Activated gamma-delta T cell treated with Interleukin-2 at 50 U/mL for 16 hours (primary cell): ENCODE data around the gene APC2.
"Not testable (repeated sequence)": the region's sequence is repeated elsewhere in the genome, so short reads cannot be mapped to it uniquely, and the experiment has no call there.

ENCODE experiments used
- DNase-seq: peaks from one replicate; pipeline ENCODE4 v3.0.0-alpha.2; 2020

APC2 gene

GRCh38 chr19:1429750-1430149 is 20.2 kb upstream of the APC2 start:
- no peak for DNase-seq

DNA sequence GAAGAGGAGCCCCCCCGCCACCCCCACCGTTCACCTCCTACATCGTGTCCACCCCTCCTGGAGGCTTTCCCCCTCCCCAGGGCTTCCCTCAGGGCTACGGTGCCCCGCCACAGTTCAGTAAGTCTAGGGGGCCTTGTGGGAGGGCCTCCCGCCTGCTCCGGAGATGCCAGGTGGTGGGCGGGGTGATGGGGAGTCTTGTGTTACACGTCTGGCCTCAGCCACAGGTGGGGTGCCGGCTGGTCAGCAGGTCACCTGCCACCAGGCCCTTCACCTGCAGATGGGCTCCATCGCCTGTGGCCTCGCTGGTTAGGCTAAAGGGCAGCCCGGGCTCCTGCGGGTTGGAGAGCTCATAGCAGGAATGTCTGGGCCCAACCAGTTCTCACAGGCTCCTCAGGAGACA is 19.7 kb upstream of the APC2 start:
- no peak for DNase-seq

DNA sequence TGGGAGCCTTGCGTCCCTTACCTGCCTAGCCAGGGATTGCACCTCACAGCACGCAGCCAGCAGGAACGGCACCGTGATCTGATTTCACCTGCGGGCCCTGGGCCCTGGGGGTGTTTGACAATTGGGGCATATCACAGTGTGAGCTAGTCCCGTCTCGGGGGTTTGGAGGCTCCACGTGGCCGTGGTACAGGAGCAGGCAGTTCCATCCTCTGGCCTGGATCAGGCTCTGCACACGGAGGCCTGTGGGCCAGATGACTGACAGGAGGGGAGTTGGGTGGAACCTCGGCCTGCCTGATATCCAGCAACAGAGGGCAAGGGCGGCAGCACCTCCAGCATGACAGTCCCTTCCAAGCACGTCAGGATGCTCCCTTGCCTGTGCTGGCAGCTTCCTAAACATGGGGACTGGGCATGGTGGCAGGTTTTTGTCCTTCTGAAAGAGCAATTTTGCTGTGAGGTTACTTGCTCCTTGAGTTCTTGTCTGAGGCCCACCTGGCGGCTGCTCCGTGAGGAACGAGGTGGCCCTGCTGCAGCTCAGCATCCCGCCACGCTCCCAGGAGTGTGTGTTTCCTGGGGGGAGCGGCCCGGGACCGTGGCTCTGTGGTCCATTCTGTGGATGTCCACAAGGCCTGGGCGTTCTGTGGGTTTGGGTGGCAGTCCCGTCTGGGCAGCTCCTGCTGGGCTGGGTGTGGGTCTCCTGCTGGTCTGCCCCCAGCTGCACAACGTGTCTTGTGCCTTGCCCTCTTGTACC is 18.0 kb upstream of the APC2 start:
- DNase-seq = no peak

DNA sequence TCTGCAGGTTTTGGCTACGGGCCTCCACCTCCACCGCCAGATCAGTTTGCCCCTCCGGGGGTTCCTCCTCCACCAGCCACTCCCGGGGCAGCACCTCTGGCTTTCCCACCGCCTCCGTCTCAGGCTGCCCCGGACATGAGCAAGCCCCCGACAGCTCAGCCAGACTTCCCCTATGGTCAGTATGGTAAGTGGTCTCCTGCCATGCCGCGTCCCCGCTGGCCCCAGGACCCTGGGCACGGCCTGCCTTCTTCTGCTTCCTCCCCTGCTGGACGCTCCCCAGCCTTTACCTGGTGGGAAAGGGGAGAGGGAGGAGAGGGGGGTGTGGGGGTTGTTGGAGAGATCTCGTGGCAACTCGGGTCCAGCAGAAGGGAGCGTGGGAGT is 17.4 kb upstream of the APC2 start:
- no peak for DNase-seq

DNA sequence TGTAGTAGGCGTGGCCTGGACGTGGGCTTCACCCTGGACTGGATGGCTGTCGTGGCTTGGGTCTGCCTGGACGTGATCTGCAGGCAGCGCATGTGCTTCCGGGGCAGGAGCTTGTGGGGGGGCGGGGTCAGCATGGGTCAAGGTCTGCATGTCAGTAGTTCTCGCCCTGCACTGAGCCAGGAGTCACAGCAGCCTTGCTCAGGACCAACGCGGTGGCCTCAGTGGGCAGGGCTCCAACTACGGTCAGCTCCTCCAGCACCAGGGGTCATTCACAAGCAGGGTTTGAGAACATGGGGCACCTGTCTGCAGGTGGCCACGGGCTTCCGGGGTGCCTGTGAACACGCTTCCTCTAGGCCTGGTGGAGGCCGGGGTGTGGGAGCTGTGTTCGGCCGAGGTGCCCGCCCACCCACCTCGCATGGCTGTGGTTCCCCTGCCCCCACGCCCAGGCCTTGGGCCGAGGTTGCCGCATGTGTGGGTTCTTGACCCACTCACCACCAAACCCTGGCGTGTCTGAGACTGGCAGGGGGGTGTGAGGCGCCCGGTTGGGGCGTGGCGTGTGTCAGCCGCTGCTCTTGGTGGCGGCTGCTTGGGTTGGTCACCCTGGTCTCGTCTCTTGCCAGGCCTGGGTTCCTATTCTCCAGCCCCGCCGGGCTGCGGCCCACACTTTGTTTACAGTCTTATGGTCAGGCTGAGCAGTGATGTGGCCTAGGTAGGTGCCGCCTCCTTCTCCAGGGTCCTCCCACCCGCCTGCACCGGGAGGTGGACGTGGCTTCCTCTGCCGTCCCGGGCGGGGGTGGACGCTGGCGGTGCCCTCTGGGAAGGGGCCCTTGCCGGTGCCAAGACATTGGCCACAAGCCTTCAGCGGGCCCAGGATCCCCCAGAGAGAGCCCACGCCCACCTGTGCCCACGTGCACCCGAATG is 16.5 kb upstream of the APC2 start:
- DNase-seq = no peak

GRCh38 chr19:1434040-1434366 is 15.9 kb upstream of the APC2 start:
- DNase-seq = no peak

GRCh38 chr19:1434577-1435060 is 15.3 kb upstream of the APC2 start:
- DNase-seq = no peak

- DNase-seq = no peak
Measured at GRCh38 chr19:1435378-1435989, 14.4 kb upstream of the APC2 start.

GRCh38 chr19:1437609-1438008 is 12.3 kb upstream of the APC2 start:
- DNase-seq = no peak

- DNase-seq = peak; percentile 96
Measured at GRCh38 chr19:1438035-1438932, 11.6 kb upstream of the APC2 start, which contains the start of gene RPS15. Gene RPS15, plus strand, starts transcription at chr19:1438396. Its CDS starts 30 bp downstream, at chr19:1438426.

DNA sequence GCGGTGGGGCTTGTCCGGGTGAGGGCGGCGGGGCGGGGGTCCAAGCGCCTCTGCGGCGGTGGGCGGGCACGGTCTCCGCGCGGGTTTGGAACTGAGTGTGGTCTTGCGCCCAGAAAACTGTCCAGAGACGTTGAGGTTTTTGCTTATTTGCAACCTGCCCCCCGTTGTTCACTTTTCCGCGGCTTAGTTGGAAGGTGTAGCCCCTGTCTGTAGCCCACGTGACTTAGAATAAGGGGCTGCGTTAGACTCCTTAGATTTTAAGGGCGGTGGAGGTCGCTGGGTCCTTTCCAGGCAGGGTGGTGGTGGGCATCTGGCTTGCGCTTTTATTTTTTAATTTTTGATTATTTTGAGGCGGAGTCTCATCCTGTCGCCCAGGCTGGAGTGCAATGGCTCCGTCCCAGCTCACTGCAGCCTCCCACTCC is 11.0 kb upstream of the APC2 start:
- DNase-seq = no peak

DNA sequence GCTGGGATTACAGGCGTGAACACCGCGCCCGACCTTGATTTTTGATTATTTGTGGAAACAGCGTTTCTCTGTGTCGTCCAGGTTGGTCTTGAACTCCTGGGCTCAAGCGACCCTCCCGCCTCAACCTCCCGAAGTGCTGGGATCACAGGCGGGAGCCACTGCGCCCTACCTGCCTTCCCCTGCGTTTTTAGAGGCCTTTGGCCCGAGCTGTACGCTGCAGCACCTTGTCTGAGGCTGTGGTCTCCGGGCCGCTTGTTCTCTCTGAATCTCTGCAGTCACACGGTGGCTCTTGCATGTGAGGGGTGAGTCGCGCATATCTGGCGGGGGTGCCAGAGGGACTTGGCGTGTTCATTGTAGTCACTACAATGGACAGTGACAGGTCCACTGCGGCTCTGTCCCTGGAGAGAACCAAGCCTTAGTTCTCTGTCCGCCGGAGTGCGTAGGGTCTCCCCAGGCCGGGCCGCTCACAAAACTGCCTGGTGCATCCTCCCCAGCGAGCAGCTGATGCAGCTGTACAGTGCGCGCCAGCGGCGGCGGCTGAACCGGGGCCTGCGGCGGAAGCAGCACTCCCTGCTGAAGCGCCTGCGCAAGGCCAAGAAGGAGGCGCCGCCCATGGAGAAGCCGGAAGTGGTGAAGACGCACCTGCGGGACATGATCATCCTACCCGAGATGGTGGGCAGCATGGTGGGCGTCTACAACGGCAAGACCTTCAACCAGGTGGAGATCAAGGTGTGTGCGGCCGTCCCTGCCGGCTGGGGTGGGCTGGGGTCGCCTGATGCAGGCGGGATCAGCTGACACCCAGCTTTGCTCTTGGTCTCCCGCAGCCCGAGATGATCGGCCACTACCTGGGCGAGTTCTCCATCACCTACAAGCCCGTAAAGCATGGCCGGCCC is 10.2 kb upstream of the APC2 start:
- DNase-seq = not testable (repeated sequence)

- DNase-seq = no peak
Measured at GRCh38 chr19:1440418-1440801, 9.5 kb upstream of the APC2 start.

DNA sequence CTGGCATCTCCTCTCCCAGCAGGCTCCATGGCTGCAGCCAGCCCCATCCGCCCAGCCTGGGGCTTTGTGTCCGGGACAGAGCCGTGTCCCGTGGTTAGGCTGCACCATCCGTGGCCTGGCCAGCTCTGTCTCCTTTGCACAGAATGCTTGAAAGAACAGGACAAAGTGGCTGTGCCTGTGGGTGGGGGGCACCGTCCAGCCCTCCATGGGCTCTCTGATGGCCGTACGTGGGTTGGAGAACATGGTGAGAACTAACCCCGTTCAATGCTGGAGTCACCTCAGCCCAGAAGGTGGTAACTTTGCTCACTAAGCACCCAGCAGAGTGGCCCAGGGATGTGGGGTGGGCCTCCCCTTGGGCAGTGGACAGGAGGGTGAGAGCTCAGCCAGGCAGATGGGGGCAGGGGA is 8.9 kb upstream of the APC2 start:
- no peak for DNase-seq

GRCh38 chr19:1441677-1442438 is 8.1 kb upstream of the APC2 start:
- DNase-seq = no peak

DNA sequence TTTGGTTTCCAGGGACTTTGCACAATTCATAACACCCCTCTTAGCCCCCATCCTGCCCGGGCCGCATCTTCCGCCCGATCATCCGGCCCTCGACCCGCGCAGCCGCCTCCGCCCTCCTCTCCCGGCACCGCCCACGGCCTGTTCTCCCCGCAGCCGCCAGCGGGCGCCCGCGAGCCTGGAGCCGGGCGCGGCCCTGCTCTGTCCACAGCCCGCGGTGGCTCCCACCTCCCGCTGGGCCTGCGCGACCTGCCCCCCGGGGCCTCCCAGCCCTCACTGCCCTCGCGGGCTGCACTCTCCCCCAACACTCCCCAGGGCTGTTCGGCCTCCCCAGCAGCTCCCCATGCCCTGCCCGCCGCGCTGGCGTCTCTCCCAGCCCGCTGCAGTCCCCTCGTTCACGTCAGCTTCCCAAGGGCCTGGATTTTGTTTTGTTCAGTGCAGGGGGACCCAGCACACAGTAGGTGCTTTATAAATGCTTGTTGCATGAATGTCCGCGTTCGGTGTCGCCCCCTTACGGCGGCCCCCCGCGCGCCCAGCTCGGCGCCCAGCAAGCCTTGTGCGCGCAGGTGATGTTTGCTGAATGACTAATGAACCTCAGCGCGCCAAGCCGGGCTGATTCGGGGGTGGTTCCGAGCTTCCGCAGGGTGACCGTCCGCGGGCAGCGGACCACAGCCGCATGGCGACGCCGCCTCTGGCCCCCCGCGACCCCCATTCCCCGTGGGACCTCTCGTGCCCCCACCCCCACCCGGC is 4.6 kb upstream of the APC2 start:
- peak; percentile 76 for DNase-seq

DNA sequence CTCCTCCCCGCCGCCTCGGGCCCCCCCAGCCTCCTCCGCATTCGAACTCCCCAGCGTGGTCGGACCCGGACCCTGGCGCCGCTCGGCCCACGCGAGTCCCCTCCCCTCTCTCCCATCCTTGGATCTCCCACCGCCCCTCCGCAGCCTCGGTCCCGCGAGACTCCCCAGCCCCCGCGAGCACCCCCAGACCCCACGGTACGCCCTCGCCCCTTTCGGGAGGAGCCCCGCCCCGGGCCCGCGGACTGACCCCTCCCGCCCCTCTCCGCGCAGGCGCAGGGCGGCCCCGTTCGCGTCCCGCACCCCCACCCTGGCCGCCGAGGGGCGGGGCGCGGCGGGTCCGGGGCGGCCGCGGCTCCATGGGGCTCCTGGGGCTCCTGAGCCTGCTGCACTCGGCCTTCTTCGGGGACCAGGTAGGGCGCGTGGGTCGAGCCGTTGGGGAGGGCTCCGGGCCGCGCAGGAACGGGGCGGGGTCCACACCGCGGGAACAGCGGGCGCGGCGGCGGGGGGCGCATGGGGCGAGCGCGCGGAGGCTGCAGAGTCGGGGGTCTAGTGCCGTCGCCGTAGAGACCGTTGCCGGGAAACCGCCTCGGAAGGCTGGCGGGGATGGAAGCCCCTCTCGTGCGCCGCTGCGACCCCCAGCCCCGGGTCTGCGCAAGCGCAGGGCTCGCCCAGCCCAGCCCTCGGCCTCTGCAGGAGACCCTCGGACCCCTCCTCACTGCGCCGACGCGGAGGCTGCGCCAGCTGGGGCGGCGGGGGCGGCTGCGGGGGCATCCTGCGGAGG is 3.8 kb upstream of the APC2 start:
- no peak for DNase-seq

DNA sequence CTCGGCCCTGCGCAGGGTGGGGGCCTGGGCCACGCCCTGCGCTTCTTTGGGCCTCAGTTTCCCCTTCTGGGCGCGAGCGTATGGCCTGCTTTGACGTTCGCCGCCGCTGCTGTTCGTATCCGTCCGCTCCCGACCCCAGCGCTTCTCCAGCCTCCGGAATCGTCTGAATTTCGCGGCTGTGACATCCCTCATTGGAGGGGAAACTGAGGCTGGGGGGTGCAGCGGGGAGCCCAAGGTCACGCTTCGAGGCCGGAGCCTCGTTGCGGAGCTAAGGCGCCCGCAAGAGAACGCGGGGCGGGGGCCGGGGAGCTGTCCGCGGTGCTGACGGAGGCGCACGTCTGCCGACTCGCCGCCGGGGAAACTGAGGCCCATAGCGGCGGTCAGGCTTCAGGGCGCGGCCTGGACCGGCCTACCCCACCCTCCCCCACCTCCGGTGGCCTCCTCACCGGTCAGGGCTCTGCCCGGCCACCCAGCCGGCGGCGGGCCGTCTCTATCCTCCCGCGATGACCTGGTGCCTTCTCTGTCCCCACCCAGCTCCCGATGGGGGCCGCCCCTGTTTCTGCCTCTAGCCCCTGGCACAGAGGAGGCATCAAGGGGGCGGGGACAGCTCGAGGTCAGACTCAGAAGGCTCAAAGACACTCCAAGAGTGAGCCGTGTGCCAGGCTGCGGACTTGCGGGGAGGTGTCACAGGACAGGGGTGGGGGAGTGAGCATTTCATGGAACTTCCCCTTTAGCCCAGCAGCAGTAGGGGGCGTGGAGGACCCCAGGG is 3.0 kb upstream of the APC2 start:
- DNase-seq = peak; percentile 25
